RWPE2 (cell line): ENCODE data around the gene NDRG4.

ENCODE experiments used
- ATAC-seq: fragments of 200-7000 bp; cut with Tn5 transposase; 3 replicates; pipeline ENCODE4 v1.9.1; 2021; ENCODE audit warnings: low read depth
- DNase-seq: peaks from one replicate; pipeline ENCODE4 v3.0.0-alpha.2; 2020; ENCODE audit warnings: low spot score
- H3K27ac ChIP-seq: fragments of 450-650 bp; 2 replicates; pipeline ENCODE4 v1.5.1; 2017; ENCODE audit warnings: mild to moderate bottlenecking; ENCODE audit not compliant: poor library complexity, severe bottlenecking
- H3K27me3 ChIP-seq: fragments of 250-450 bp; sonication (Bioruptor Pico); 2 replicates; pipeline ENCODE4 v1.5.1; 2021; ENCODE audit warnings: mild to moderate bottlenecking, moderate library complexity; ENCODE audit not compliant: insufficient read depth, poor library complexity, severe bottlenecking
- H3K36me3 ChIP-seq: fragments of 250-450 bp; sonication (Bioruptor Pico); 2 replicates; pipeline ENCODE4 v1.5.1; 2020; ENCODE audit warnings: low read depth, mild to moderate bottlenecking, moderate library complexity
- H3K4me1 ChIP-seq: fragments of 250-450 bp; sonication (Bioruptor Pico); 2 replicates; pipeline ENCODE4 v1.5.1; 2021; ENCODE audit warnings: mild to moderate bottlenecking, moderate library complexity; ENCODE audit not compliant: insufficient read depth, poor library complexity, severe bottlenecking
- H3K4me3 ChIP-seq: fragments of 250-450 bp; sonication (Bioruptor Pico); 2 replicates; pipeline ENCODE4 v1.5.1; 2021; ENCODE audit warnings: mild to moderate bottlenecking, moderate library complexity; ENCODE audit not compliant: severe bottlenecking
- H3K9me3 ChIP-seq: fragments of 250-450 bp; sonication (Bioruptor Pico); 2 replicates; pipeline ENCODE4 v1.5.1; 2021; ENCODE audit warnings: mild to moderate bottlenecking, moderate library complexity; ENCODE audit not compliant: severe bottlenecking
- TF ChIP-seq, protein P1 (sequence below): fragments of 450-650 bp; IDR thresholded peaks from one replicate; pipeline ENCODE4 v1.5.1; 2017; ENCODE audit warnings: mild to moderate bottlenecking, moderate library complexity; ENCODE audit not compliant: poor library complexity, severe bottlenecking

Gene NDRG4

DNA sequence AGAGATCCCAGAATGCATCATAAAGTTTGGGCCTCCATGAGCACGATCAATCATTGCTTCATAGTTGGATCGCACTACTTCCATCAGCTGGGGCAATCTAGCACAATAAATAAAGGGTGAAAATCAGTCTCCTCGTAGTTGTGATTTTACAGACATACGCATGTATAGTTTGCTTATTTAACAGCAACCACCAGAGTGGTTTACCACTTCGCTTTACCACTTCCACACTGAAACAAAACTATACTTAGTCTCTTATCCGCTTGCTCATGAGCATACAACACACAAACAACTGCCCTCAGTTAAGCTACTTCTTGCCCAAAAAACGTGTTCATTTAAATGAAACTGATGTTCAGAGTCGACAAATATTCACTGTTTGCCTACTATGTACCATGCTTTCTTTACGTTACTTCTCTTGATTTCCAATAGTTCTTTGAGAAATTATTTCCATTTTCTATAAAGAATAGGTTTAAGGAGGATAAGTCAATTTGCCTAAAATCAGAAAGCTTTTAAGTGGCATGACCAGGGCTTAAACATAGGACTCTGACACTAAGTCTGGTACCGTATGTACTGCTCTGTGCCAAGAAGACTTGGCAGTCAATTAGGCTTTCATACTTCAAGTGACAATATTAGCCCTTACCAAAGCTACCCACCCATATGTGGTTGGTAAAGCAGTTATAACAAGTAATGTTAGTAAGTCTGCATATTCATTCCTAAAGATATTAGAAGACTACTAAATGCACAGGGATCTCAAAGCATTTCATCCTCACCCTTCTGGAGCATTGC lies 37.4 kb downstream of the NDRG4 start:
- TF ChIP-seq, protein P1, sequence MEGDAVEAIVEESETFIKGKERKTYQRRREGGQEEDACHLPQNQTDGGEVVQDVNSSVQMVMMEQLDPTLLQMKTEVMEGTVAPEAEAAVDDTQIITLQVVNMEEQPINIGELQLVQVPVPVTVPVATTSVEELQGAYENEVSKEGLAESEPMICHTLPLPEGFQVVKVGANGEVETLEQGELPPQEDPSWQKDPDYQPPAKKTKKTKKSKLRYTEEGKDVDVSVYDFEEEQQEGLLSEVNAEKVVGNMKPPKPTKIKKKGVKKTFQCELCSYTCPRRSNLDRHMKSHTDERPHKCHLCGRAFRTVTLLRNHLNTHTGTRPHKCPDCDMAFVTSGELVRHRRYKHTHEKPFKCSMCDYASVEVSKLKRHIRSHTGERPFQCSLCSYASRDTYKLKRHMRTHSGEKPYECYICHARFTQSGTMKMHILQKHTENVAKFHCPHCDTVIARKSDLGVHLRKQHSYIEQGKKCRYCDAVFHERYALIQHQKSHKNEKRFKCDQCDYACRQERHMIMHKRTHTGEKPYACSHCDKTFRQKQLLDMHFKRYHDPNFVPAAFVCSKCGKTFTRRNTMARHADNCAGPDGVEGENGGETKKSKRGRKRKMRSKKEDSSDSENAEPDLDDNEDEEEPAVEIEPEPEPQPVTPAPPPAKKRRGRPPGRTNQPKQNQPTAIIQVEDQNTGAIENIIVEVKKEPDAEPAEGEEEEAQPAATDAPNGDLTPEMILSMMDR: no peak
- H3K27ac ChIP-seq: no peak overlapping the region
- ATAC-seq (no peak), DNase-seq (no peak)
- H3K4me1 ChIP-seq: no peaks in the 10 kb centered on the region
- no peaks in the 10 kb centered on the region for H3K27me3 ChIP-seq
- peaks cover 100% of the 10 kb centered on the region for H3K36me3 ChIP-seq
- H3K4me3 ChIP-seq: no peak overlapping the region
- H3K9me3 ChIP-seq: no peaks in the 10 kb centered on the region

DNA sequence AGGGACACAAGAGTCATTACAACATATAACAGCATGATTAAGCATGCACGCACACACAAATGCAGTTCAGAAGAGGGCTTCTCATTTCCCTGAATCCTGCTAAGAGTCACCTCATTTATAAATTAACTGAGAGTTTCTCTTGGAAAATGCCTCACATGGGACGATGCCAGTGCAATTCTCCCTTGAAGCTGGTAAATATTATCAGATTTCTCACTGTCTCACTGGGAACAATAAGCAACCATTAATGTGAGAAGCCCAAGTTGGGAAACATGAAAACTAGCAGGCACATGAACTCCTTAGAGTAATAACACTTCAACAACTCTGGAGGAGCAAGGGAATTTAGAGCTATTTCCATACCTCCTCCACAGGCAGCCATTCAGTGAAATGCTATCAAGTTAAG lies 41.8 kb downstream of the NDRG4 start:
- ATAC-seq (no peak), DNase-seq (no peak)
- Histone ChIP-seq H3K4me1 (no peaks in the 10 kb centered on the region), H3K36me3 (peaks cover 98% of the 10 kb centered on the region), H3K27me3 (no peaks in the 10 kb centered on the region), H3K27ac (no peak overlapping the region), H3K4me3 (no peak overlapping the region), H3K9me3 (no peaks in the 10 kb centered on the region)
- TF ChIP-seq, protein P1: no peak

DNA sequence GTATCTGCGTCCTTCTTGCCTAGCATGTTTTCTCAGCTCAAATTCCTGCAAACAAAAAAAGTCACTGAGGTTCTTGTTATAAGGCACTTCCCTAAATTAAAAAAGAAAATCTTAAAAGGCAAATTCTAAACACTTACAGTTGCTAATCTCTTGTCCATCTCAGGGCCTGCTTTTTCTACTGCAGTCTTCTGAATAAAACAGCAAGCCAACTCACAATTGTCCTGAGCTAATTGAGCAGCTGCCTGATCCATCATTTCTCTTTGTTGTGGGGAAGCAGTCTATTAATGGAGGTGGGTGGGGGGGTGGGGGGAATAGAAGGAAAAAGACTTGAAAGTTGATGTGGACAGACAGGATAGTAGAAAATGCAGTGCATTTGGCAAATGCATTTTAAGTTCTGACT lies 42.3 kb downstream of the NDRG4 start:
- H3K4me1 ChIP-seq: no peaks in the 10 kb centered on the region
- H3K36me3 ChIP-seq: peaks cover 98% of the 10 kb centered on the region
- no peaks in the 10 kb centered on the region for H3K9me3 ChIP-seq
- H3K27ac ChIP-seq: no peak overlapping the region
- TF ChIP-seq, protein P1: no peak
- no peak for ATAC-seq
- H3K4me3 ChIP-seq: no peak overlapping the region
- no peaks in the 10 kb centered on the region for H3K27me3 ChIP-seq
- DNase-seq: no peak

DNA sequence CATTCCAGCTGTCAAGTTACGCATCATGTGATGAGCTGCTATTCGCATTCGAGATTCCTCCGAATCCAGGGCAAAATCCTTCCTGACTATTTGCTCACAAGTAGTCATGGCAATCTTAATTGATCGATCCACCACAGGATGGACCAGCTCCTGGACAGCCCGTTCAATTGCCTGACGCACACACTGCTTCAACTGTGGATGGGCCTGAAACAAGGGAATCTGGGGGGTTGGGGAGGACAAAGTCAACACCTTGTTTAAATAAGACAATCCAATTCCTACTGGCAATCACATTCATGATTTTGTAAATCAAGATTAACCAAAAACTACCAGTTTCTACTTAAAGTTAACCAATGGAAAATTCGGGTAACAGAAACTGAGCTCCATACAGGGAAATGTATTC lies 43.7 kb downstream of the NDRG4 start:
- Histone ChIP-seq H3K27ac (no peak overlapping the region), H3K27me3 (no peaks in the 10 kb centered on the region), H3K9me3 (no peaks in the 10 kb centered on the region), H3K4me3 (no peak overlapping the region), H3K4me1 (no peaks in the 10 kb centered on the region), H3K36me3 (peaks cover 98% of the 10 kb centered on the region)
- DNase-seq (no peak), ATAC-seq (no peak)
- TF ChIP-seq, protein P1: no peak

DNA sequence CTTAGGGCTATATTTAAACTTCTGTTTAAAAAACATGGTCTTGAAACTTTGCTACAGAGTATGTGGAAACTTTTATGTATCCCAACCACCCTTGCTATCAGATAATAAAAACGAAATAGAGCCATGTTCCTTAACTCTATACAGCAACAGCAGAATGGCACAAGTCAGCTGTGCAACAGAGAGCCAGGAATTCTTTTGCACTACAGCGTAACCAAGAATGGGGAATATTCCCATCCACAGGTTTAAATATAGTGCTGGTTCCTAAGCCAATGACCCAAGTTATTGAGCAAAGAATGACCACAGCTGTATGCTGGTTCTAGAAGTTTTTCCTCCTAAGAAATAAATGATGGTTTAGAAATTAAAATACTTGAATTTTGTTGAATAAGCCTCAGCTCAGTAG lies 48.4 kb downstream of the NDRG4 start:
- Histone ChIP-seq H3K9me3 (no peaks in the 10 kb centered on the region), H3K4me1 (no peaks in the 10 kb centered on the region), H3K27me3 (no peaks in the 10 kb centered on the region), H3K4me3 (no peak overlapping the region), H3K27ac (no peak overlapping the region), H3K36me3 (peaks cover 100% of the 10 kb centered on the region)
- TF ChIP-seq, protein P1: no peak
- no peak for ATAC-seq
- DNase-seq: no peak
